Stimulated activated CD4-positive, alpha-beta T cell treated with anti-CD3 and anti-CD28 coated beads, Interleukin-15, amount 100 ng/mL, for 24 hours (primary cell): ENCODE results near the gene CHRNG.

Experiments
- DNase-seq: peaks from one replicate; pipeline ENCODE4 v3.0.0-alpha.2; 2020

CHRNG gene

GRCh38 chr2:232580648-232580981 lies 41.1 kb downstream of the CHRNG start:
- no peak for DNase-seq

GRCh38 chr2:232581725-232582124 lies 42.2 kb downstream of the CHRNG start:
- no peak for DNase-seq

GRCh38 chr2:232584238-232584637 lies 44.7 kb downstream of the CHRNG start:
- no peak for DNase-seq

GRCh38 chr2:232586943-232587505 lies 47.5 kb downstream of the CHRNG start:
- DNase-seq = no peak

GRCh38 chr2:232587512-232587911 lies 48.0 kb downstream of the CHRNG start:
- no peak for DNase-seq

GRCh38 chr2:232588031-232588430 lies 48.5 kb downstream of the CHRNG start:
- DNase-seq = no peak

- no peak for DNase-seq
Observed at GRCh38 chr2:232588680-232589585, 49.4 kb downstream of the CHRNG start.

- no peak for DNase-seq
Observed at GRCh38 chr2:232592772-232593395, 53.4 kb downstream of the CHRNG start.

- no peak for DNase-seq
Observed at GRCh38 chr2:232593982-232594381, 54.5 kb downstream of the CHRNG start.
